Neural cell (in vitro differentiated cells): ENCODE results near the gene FSIP1. TPM values are rescaled to one million over a fixed set of nuclear protein-coding genes. Genes with fewer than 3 reads are reported as not detected.

Experiments used
- polyA plus RNA-seq: library from polyadenylated mRNA; depleted of rRNA; stranded (reverse); fragments of >200 nt; gene quantifications from 2 replicates; pipeline ENCODE4 v1.2.3, GENCODE V29; 2014

The FSIP1 gene
- polyA plus RNA-seq, 1 donor from 2014 or later = 3.8 TPM

Other genes starting within 250 kb of the FSIP1 start
- 0.22 and 0.58 TPM in 2 replicates for gene THBS1, start 201.8 kb downstream of the FSIP1 start, polyA plus RNA-seq
- 8.3 and 9.8 TPM in 2 replicates for gene GPR176, start 137.4 kb upstream of the FSIP1 start, polyA plus RNA-seq
- 9.9 and 28.0 TPM in 2 replicates for gene EIF2AK4, start 151.3 kb upstream of the FSIP1 start, polyA plus RNA-seq